GM12872 (cell line): ENCODE results near the gene GPR146.

ENCODE experiments used
- TF ChIP-seq, protein P1 (sequence below): IDR thresholded peaks from 3 replicates; pipeline ENCODE4 v1.5.1; 2011; ENCODE audit warnings: low read depth, mild to moderate bottlenecking, low read length, moderate library complexity; ENCODE audit not compliant: insufficient read depth

Gene GPR146, protein sequence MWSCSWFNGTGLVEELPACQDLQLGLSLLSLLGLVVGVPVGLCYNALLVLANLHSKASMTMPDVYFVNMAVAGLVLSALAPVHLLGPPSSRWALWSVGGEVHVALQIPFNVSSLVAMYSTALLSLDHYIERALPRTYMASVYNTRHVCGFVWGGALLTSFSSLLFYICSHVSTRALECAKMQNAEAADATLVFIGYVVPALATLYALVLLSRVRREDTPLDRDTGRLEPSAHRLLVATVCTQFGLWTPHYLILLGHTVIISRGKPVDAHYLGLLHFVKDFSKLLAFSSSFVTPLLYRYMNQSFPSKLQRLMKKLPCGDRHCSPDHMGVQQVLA

DNA sequence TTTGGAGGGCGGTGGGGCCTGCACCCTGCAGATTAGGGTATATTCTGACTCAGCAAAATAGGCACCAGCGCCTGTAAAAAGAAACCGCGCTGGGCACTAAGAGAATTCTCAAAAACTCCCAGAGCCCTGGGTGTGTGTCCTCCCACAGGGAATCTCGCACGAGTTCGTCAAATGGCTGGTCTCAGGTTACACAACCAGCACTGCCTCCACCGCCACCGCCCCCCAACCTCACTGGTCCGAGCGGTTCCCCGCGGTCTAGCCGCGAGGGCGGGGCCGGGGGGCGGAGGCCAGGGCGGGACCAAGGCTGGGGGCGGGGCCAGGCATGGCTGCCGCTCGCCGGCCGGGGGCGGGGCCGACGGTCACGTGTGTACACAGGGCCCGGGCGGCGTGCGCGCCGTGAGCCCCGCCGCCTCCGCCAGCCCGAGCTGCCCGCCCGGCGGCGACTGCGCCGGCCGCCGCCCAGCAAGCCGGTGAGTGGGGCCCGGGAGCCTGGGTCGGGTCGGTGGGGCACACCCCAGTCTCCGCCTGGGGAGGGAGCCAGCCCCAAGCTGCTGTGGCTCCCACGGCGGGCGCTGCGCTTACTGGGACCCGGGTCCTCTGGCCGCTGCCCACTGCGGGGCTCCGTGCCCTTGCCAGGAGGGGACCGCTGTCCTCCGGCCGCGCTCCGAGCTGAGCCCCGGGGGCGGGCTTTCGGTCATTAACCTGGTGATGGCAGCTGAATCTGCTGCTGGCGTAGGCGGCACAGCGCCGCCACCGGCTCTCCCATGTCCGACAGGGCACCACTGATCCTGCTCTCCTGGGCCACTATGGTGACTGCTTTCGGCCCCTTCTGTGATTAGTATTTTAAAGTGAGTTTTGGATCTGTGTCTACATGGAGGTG lies at the start of gene GPR146:
GPR146 (plus strand) TSS at position 358 of the 880 bp plus-strand sequence. CDS start 12,970 bp downstream, outside the sequence.
- TF ChIP-seq, protein P1, sequence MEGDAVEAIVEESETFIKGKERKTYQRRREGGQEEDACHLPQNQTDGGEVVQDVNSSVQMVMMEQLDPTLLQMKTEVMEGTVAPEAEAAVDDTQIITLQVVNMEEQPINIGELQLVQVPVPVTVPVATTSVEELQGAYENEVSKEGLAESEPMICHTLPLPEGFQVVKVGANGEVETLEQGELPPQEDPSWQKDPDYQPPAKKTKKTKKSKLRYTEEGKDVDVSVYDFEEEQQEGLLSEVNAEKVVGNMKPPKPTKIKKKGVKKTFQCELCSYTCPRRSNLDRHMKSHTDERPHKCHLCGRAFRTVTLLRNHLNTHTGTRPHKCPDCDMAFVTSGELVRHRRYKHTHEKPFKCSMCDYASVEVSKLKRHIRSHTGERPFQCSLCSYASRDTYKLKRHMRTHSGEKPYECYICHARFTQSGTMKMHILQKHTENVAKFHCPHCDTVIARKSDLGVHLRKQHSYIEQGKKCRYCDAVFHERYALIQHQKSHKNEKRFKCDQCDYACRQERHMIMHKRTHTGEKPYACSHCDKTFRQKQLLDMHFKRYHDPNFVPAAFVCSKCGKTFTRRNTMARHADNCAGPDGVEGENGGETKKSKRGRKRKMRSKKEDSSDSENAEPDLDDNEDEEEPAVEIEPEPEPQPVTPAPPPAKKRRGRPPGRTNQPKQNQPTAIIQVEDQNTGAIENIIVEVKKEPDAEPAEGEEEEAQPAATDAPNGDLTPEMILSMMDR: peak; percentile 80

DNA sequence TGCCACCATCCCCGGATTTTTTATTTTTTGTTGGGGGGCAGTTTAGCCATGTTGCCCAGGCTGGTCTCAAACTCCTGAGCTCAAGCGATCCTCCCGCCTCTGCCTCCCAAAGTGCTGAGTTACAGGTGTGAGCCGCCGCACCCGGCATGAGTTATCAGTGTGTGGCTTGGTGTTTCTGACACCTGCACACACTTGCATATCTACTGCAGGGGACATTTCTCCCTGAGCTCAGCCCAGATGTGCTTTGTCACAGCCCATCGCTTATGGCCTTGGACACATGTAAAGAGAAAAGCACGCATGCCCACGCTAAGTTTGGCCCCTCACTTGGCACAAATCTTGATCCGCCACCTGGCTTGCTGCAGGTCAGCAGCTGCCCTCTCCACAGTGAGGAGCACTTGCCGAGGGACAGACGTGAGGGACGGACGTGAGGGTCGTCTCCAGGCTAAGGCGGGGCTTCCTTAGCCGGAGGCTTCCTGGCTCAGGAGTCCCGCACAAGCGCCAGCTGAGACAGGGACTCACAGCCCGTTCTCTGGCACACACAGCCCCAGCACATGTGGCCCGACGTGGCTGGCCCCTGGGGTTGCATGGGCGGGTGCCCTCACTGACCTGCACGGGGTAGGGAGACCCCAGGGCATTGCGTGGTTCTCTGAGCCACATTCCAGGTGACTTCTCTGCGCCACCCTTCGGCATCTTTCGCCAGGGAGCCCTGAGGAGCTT lies 49.6 kb upstream of the GPR146 start:
- TF ChIP-seq, protein P1: no peak

DNA sequence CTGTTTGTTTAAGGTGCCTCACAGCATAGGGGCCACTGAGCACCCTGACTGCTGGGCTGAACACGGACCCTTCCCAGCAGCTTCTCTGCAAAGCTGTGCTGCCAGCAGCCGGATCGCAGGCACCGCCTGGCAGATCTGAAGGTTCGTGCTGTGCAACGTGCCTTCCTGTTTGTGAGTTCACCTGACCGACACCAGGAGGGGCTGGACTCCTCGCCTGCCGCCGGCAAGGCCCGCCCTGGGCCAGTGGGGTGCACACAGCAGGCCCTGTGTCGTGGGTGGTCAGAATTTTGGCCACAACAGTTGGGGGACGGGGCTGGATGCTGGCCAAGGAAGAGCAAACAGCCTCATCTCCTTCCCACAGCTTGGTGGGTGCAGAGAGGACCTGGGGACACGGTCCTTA lies 48.8 kb upstream of the GPR146 start:
- TF ChIP-seq, protein P1: no peak

DNA sequence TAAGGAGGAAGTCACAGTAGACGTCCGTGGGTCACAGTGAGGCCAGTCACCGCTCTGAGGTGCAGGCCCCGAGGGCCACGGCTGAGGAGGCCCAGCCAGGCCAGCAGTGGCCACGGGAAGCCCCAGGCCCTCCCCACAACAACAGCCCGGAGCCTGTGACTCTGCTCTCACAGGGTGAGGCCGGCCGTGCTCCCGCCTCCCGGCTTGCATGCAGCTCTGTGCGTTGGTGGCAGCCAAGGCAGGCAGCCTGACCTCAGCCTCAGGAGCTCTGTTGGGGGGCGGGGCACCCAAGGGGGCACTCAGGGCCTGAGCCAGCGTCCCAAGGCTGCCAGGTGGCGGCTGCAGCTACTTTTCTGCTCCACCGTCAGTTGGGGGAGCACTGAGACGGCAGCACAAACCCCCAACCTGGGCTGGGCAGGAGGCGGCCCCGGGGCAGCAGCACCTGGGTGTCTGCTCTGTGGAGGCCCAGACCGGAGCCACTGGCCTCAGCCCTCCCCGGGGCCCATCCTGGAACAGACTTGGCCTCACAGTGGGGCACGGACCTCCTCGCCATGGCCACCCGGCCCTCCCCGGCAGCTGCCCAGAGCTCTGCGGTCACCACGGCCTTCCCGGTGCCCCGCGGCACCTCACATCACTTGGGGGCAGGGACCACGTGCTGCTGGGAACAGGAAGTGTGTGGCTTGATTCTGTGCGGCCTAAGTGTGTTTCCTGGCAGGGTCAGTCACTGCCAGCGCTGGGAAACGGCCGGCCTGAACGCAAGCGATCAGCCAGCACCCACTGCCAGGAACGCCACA lies 48.1 kb upstream of the GPR146 start:
- TF ChIP-seq, protein P1: no peak

DNA sequence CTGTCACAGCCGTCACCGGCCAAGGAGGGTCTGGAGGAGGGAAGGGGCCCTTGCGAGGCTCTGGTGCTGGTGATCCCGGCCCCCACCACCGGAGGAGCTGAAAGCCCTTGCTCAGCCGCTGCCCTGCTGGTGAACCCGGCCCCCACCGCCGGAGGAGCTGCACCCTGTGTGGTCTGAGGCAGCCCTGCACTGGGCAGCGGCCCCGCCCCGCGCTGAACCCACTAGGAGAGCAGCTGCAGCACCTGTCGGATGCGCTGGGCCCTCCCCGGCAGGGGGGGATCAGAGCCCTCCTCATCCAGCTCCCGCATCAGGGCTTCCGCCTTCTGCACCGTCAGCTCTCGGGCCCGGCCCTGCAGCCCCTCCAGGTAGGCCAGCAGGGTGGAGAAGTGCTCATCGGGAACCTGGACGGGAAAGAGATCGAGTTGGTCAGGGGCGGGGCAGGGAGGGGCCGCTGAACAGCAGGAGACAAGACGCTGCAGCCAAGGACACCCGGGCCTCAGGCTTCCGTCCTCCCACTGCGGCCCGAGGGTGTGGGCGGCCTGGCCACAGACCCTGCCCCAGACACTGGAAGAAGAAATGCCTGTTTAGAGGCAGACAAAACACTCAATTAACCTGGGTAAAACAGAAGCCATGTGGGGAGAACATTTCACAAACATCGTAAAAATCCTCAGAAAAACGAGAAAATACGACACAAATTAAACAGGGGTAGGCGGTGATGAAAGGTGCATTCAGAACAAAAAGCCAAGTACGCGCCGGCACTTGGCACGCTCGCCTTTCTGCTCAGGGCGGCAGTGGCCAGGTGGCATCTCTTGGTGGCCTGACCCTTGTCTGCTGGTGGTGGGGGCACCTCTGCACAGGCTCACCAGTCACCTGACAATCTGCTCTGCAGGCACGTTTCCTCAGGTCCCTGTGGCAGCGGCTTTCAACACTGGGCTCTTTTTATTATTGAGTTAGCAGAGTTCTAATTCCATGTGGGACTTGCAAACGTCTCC lies 46.6 kb upstream of the GPR146 start:
- TF ChIP-seq, protein P1: no peak

DNA sequence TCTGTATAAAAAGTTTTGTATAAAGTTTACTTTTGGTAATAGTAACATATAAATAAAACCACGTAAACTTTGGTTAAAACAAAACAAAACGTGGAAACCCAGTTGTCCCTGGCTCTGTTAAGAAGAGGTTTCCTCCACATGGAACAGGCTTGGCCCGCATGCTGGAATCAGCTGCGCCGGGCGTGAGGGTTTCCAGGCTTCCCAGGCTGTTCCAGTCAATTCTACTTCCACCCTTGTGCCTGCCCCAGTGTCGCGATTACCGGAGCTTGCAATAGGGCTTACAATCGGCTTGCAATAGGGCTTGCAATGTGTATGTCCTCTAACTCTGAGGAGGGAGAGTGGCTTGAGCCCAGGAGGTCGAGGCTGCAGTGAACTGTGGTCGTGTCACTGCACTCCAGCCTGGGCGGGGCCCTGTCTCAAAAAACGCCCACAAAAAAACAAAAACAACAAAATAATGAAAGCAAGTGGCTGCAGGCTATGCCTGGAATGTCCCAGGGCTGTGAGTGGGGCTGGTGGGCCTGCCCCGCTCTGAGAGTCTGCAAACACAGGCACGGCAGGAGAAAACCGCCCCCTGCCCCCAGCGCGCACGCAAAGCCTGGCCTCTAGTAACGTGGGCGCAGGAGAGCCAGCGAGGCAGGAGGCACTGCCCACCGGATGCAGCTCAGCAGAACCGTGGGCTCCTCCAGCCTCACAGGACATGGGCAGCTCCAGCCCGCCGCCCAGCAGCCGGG lies 45.0 kb upstream of the GPR146 start:
- TF ChIP-seq, protein P1: no peak
